GM18502 (cell line): Measurements from ENCODE around the gene MROH8.
"Not testable (repeated sequence)": the region's sequence is repeated elsewhere in the genome, so short reads cannot be mapped to it uniquely, and the experiment has no call there.

Experiments
- ATAC-seq: cut with Tn5 transposase; IDR thresholded peaks from one replicate; pipeline ENCODE4 v1.9.1; 2021; ENCODE audit warnings: mild to moderate bottlenecking; ENCODE audit not compliant: unreplicated experiment, poor library complexity

The MROH8 gene

DNA sequence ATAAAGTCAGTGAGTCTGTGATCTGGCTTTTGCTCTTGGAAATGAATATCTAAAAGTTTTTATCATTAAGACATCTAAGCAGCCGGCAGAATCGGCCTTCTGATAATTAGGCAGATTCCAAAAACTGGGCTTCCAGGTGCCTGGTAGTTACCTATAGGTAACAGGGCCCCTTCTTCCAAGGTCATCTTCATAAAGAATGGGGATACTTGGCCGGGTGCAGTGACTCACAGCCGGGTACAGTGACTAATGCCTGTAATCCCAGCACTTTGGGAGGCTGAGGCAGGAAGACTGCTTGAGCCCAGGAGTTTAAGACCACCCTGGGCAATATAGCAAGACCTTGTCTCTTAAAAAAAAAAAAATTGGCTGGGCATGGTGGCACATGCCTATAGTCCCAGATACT, 70.7 kb downstream of the MROH8 start:
- ATAC-seq: no peak

DNA sequence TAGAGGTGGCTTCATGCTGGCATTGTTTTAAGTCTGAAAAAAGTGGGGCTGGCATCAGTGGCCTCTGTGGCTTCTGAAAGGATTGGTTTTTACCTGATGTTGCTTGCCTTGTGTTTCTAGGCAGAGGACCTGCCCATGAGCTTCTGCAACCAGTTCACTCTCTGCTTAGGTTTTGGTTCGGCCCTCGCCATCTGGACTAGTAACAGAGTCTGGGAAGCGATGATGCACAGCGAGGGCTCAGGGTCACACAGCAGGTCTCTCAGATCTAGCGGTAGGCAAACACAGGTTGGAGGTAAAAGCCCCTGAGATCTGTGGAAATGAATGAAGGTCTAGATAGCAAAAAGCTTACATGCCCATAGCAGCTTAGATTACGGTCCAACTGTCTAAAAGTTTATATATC, 76.8 kb downstream of the MROH8 start:
- ATAC-seq: no peak

GRCh38 chr20:37096415-37097041, 82.8 kb downstream of the MROH8 start:
- ATAC-seq: no peak

GRCh38 chr20:37095599-37096414, 83.5 kb downstream of the MROH8 start, which contains the start of gene RBL1:
Gene RBL1, minus strand, starts transcription at chr20:37095997. Its CDS starts 69 bp downstream, at chr20:37095928.
- peak; percentile 75 for ATAC-seq

DNA sequence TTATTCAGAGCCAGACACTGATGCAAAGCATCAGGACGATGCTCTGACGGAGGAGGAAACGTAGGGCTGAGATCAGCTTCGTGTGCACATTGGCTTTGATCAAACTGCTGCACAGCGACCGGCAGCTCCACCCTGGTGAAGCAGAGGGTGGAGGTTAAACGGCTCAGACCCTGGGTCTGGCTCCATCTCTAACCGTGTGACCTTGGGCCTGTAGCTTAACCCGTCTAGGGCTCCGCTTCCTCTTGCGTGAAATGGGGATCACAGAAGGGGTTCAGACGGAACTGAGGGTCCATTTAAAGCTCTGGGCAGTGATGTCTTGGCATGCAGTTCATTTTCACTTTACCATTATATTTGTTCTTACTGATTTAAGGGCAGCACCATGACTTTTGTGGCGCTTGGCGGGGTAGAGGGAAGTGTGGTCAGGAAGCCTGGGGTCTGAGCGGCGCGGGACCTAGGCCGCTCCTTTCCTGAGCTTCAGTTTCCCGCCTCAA, 84.2 kb downstream of the MROH8 start:
- peak; percentile 25 for ATAC-seq

DNA sequence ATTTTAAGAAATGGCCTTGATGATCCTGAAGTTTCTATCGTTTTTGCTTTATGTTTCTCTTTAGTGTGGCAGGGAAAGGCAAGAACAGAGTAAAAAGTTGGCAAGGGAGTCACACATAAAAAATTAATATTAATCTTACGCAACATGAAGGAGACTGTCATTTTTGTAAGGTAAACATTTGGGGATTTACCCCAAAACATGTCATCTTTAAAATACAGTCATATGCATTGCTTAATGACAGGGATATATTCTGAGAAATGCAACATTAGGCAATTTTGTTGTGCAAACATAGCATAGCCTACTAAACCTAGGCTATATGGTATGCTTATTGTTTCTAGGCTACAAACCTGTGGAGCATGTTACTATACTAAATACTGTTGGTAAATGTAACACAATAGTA, 88.9 kb downstream of the MROH8 start:
- ATAC-seq: no peak

GRCh38 chr20:37081717-37082289, 97.5 kb downstream of the MROH8 start:
- no peak for ATAC-seq

- no peak for ATAC-seq
Measured at GRCh38 chr20:37077009-37077408, 102.3 kb downstream of the MROH8 start.

DNA sequence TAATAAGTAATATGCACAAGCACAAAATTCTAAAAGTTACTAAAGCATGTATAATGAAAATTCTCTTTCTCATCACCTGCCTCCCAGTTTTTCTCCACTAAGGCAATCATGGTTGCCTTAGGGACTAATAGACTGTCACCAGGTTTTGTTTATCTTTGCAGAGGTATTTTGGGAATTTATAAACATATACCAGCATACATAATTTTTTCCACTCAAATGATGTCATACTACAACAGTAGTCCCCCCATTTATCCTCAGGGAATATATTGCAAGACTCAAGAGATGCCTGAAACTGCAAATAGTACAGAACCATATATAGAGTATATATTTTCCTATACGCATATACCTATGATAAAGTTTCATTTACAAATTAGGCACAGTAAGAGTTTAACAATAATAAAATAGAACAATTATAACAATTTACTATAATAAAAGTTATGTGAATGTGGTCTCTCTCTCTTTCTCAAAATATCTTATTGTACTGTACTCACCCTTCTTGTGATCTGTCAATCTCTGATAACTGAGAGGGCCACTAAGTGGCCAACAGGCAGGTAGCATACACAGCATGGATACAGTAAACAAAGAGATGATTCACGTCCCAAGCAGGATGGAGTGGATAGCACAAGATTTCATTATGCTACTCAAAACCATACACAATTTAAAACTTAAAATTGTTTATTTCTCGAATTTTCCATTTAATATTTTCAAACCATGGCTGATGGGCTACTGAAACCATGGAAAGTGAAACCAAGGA, 103.2 kb downstream of the MROH8 start:
- no peak for ATAC-seq

GRCh38 chr20:37072293-37073196, 106.8 kb downstream of the MROH8 start:
- no peak for ATAC-seq

GRCh38 chr20:37071481-37071911, 107.9 kb downstream of the MROH8 start:
- no peak for ATAC-seq

GRCh38 chr20:37069563-37069962, 109.8 kb downstream of the MROH8 start:
- not testable (repeated sequence) for ATAC-seq

GRCh38 chr20:37066168-37066567, 113.2 kb downstream of the MROH8 start:
- ATAC-seq: no peak

GRCh38 chr20:37055276-37055675, 124.1 kb downstream of the MROH8 start:
- no peak for ATAC-seq

- no peak for ATAC-seq
Measured at GRCh38 chr20:37053230-37053950, 126.0 kb downstream of the MROH8 start.
